OCI-LY3 (cell line): Measurements from ENCODE around the gene IZUMO4.
"Not testable (repeated sequence)": the region's sequence is repeated elsewhere in the genome, so short reads cannot be mapped to it uniquely, and the experiment has no call there.

Source experiments
- H2AFZ ChIP-seq: fragments of 200-600, 300-600 bp; shearing (Covaris generic); 2 replicates; pipeline ENCODE4 v1.6.0; 2014; ENCODE audit warnings: antibody characterized with exemption, low read depth, low read length
- H3K27ac ChIP-seq: fragments of 200-600, 300-600 bp; sonication (generic); 2 replicates; pipeline ENCODE4 v1.5.1; 2014; ENCODE audit warnings: mild to moderate bottlenecking, low read length, moderate library complexity, mixed read lengths
- H3K27me3 ChIP-seq: fragments of 200-600, 300-600 bp; sonication (generic); 2 replicates; pipeline ENCODE4 v1.6.1; 2014; ENCODE audit warnings: low read depth, low read length, mixed read lengths
- H3K36me3 ChIP-seq: fragments of 200-600, 300-600 bp; sonication (generic); replicated peaks from 2 replicates; pipeline ENCODE3; 2014; ENCODE audit warnings: low read depth, low read length, mixed read lengths
- H3K4me1 ChIP-seq: fragments of 300-600, 200-600 bp; sonication (generic); 2 replicates; pipeline ENCODE4 v1.6.1; 2014; ENCODE audit warnings: low read length, mixed read lengths
- H3K4me2 ChIP-seq: fragments of 200-600, 300-600 bp; sonication (generic); 2 replicates; pipeline ENCODE4 v1.6.1; 2014; ENCODE audit warnings: low read length, mixed read lengths
- H3K4me3 ChIP-seq: fragments of 300-600, 200-600 bp; sonication (generic); 2 replicates; pipeline ENCODE4 v1.5.1; 2014; ENCODE audit warnings: antibody characterized with exemption, mild to moderate bottlenecking, low read length, moderate library complexity
- H3K79me2 ChIP-seq: fragments of 300-600, 200-600 bp; shearing (Covaris generic); 2 replicates; pipeline ENCODE4 v1.6.1; 2014; ENCODE audit warnings: mild to moderate bottlenecking, low read length, mixed read lengths
- H3K9ac ChIP-seq: fragments of 300-600, 200-600 bp; shearing (Covaris generic); 2 replicates; pipeline ENCODE4 v1.6.0; 2014; ENCODE audit warnings: mild to moderate bottlenecking, low read length, moderate library complexity
- H3K9me3 ChIP-seq: fragments of 200-600, 300-600 bp; shearing (Covaris generic); 2 replicates; pipeline ENCODE4 v1.6.1; 2014; ENCODE audit warnings: low read length, mixed read lengths; ENCODE audit not compliant: insufficient read depth
- H4K20me1 ChIP-seq: fragments of 200-600, 300-600 bp; sonication (generic); 2 replicates; pipeline ENCODE4 v1.6.1; 2016; ENCODE audit warnings: low read length, mixed read lengths; ENCODE audit not compliant: insufficient read depth
- EZH2phosphoT487 ChIP-seq: fragments of 200-600 bp; shearing (Covaris generic); IDR thresholded peaks from 2 replicates; pipeline ENCODE4 v1.6.1; 2018; ENCODE audit warnings: antibody characterized with exemption, mixed run types, low read depth
- TF ChIP-seq, protein P1 (sequence below): fragments of 200-600, 300-600 bp; sonication (generic); IDR thresholded peaks from 2 replicates; pipeline ENCODE4 v1.5.1; 2014; ENCODE audit warnings: antibody characterized with exemption, low read length, low read depth

The IZUMO4 gene

DNA sequence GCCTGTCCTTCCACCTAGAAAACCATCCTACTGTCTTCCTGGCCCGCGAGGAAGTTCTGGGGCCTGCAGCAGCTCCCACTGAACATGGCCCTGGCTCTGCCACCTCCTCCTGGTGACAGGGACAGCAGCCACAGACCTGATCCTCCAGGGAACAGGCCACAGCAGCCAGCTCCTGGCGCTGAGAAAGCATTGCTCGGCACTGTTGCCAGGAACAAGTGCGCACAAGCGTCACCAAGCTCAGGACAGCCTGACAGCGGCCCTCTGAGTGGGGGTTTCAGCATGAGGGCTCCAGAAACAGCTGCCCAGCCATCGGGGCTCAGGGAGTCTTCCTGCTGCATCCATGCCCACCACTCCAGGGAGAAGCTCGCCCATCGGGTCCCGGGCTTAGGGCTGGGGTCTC lies 32.8 kb downstream of the IZUMO4 start:
- peaks cover 23% of the 10 kb centered on the region for H4K20me1 ChIP-seq
- no peak overlapping the region for H3K4me2 ChIP-seq
- no peak overlapping the region for H3K27ac ChIP-seq
- H3K9ac ChIP-seq = no peak overlapping the region
- no peaks in the 10 kb centered on the region for H3K4me1 ChIP-seq
- H3K36me3 ChIP-seq = peaks cover 44% of the 10 kb centered on the region
- no peak overlapping the region for H2AFZ ChIP-seq
- TF ChIP-seq, protein P1, sequence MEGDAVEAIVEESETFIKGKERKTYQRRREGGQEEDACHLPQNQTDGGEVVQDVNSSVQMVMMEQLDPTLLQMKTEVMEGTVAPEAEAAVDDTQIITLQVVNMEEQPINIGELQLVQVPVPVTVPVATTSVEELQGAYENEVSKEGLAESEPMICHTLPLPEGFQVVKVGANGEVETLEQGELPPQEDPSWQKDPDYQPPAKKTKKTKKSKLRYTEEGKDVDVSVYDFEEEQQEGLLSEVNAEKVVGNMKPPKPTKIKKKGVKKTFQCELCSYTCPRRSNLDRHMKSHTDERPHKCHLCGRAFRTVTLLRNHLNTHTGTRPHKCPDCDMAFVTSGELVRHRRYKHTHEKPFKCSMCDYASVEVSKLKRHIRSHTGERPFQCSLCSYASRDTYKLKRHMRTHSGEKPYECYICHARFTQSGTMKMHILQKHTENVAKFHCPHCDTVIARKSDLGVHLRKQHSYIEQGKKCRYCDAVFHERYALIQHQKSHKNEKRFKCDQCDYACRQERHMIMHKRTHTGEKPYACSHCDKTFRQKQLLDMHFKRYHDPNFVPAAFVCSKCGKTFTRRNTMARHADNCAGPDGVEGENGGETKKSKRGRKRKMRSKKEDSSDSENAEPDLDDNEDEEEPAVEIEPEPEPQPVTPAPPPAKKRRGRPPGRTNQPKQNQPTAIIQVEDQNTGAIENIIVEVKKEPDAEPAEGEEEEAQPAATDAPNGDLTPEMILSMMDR = no peak
- no peak for TF ChIP-seq EZH2phosphoT487
- no peak overlapping the region for H3K4me3 ChIP-seq
- H3K9me3 ChIP-seq = no peaks in the 10 kb centered on the region
- H3K27me3 ChIP-seq = no peaks in the 10 kb centered on the region
- H3K79me2 ChIP-seq = peaks cover 36% of the 10 kb centered on the region

DNA sequence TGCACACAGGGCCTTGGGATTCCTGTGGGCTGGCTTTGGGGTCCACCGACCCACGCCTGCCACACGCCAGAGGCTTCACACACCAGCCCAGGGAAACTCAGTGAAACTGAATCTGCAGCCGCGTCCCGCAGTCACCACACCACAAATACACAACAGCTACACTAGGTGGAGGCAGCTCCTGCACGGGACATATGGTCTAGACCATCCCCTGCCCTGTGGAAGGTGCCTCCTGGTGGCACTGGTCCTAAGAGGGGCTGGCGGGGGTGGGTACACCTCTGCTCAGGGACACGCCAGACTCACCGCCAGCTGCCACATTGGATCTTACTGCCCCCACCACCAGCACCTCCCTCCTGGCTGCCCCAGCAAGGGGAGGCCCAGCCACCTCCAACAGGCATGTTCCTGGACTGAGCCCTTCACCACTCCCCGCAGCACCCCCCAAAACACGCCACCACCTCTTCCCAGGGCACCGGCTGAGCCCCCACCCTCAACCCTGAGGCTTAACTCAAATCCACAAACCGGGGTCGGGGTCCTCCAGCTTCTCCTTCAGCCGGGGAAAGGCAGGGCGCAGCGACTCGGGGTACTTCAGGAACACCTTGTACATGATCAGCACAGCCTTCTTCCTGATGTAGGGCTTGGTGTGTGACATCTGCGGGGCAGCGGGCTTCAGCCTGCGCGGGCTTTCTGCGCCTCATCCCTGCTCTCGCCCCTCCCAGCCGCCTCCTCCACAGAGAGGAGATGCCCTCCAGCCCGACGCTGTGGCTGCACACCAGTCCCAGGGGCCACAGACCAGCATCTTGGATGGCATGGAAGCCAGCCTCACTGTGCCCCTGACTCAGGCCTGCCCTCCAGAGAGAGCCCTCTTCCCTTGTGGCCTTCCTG lies 33.4 kb downstream of the IZUMO4 start:
- TF ChIP-seq, protein P1 = no peak
- no peak for TF ChIP-seq EZH2phosphoT487
- no peak overlapping the region for H3K4me2 ChIP-seq
- no peaks in the 10 kb centered on the region for H3K4me1 ChIP-seq
- H2AFZ ChIP-seq = no peak overlapping the region
- peaks cover 23% of the 10 kb centered on the region for H4K20me1 ChIP-seq
- H3K36me3 ChIP-seq = peaks cover 44% of the 10 kb centered on the region
- H3K27ac ChIP-seq = no peak overlapping the region
- no peaks in the 10 kb centered on the region for H3K9me3 ChIP-seq
- no peak overlapping the region for H3K4me3 ChIP-seq
- H3K9ac ChIP-seq = no peak overlapping the region
- peaks cover 36% of the 10 kb centered on the region for H3K79me2 ChIP-seq
- no peaks in the 10 kb centered on the region for H3K27me3 ChIP-seq

DNA sequence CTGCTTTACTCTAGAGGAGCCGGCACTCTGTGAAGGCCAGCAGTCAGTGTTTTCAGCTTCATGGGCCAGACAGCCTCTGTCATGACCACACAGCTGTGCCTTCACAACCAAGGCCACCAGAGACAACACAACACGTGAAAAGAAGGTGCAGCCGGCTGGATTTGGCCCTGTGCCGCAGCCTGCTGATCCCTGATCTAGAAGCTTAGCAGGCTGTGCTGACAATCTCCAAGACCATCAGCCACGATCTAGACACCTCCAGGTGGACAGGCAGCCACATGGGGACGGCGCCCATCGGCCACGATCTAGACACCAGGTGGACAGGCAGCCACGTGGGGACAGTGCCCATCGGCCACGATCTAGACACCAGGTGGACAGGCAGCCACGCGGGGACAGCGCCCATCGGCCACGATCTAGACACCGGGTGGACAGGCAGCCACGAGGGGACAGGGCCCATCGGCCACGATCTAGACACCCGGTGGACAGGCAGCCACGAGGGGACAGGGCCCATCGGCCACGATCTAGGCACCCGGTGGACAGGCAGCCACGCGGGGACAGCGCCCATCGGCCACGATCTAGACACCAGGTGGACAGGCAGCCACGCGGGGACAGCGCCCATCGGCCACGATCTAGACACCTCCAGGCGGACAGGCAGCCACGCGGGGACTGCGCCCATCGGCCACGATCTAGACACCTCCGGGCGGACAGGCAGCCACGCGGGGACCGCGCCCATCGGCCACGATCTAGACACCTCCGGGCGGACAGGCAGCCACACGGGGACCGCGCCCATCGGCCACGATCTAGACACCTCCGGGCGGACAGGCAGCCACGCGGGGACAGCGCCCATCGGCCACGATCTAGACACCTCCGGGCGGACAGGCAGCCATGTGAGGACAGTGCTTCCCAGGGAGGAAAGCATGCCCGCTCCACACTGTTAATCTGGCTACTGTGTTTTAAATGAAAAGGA lies 34.6 kb downstream of the IZUMO4 start:
- not testable (repeated sequence) for H3K4me2 ChIP-seq, H3K4me3 ChIP-seq, H3K9ac ChIP-seq, H3K4me1 ChIP-seq, H2AFZ ChIP-seq, H3K27me3 ChIP-seq, H3K9me3 ChIP-seq, H3K27ac ChIP-seq
- peaks cover 46% of the 10 kb centered on the region for H3K79me2 ChIP-seq
- peaks cover 49% of the 10 kb centered on the region for H3K36me3 ChIP-seq
- H4K20me1 ChIP-seq = peaks cover 30% of the 10 kb centered on the region

DNA sequence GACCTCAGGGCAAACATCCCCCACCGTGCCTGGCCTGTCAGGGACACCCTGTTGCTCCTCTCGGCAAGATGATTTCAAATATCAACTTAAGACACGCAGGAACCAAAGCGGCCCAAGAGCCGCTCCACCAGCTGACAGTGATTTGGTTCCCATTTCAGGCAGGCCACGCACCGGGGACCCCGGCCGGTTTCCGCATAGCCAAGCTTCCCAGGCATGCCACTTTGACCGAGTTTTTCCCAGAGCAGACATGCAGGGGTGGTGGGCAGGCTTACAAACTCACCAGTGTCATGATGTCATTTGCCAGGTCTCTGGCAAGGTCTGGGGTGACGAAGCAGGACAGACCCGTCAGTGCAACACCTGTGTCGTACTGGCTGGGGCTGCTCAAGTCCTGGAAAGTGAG lies 35.5 kb downstream of the IZUMO4 start:
- Histone ChIP-seq H2AFZ (no peak overlapping the region), H3K4me1 (no peaks in the 10 kb centered on the region), H3K27me3 (no peaks in the 10 kb centered on the region), H4K20me1 (peaks cover 35% of the 10 kb centered on the region), H3K4me2 (no peak overlapping the region), H3K79me2 (peaks cover 54% of the 10 kb centered on the region), H3K9me3 (no peaks in the 10 kb centered on the region), H3K4me3 (no peak overlapping the region), H3K36me3 (peaks cover 52% of the 10 kb centered on the region), H3K27ac (no peak overlapping the region), H3K9ac (no peak overlapping the region)
- TF ChIP-seq, protein P1 = no peak
- no peak for TF ChIP-seq EZH2phosphoT487
